HepG2 (cell line): ENCODE results near the gene SMAD6. TPM values are rescaled to one million over a fixed set of nuclear protein-coding genes. Genes with fewer than 3 reads are reported as not detected.
A peak's percentile ranks its signal among the peaks of the same experiment; 100 is the strongest.

ENCODE experiments used
- CREM ChIP-seq, 2 experiments: sonication (generic) in 1 of 2; formaldehyde crosslinking in 1 of 2; IDR thresholded peaks; 2 replicates each; pipeline versions ENCODE4 v1.4.0 to v1.6.1; 2016 to 2020; ENCODE audit warnings: antibody characterized with exemption in 1 of 2, mild to moderate bottlenecking in 1 of 2, missing genetic modification reagents in 1 of 2
- ELF3 ChIP-seq: IDR thresholded peaks from 2 replicates; pipeline ENCODE4 v1.6.1; 2016; ENCODE audit warnings: missing genetic modification reagents, missing compliant biosample characterization
- HCFC1 ChIP-seq: fragments of 150-350 bp; IDR thresholded peaks from 2 replicates; pipeline ENCODE4 v1.6.1; 2014; ENCODE audit warnings: low read depth, low read length
- HOXA5 ChIP-seq: sonication (generic); formaldehyde crosslinking; IDR thresholded peaks from 2 replicates; pipeline ENCODE4 v1.4.0; 2020; ENCODE audit warnings: missing genetic modification reagents
- MAFG ChIP-seq: sonication (generic); formaldehyde crosslinking; IDR thresholded peaks from 2 replicates; pipeline ENCODE4 v1.5.1; 2020; ENCODE audit warnings: mild to moderate bottlenecking, missing genetic modification reagents
- MAZ ChIP-seq, 2 experiments: sonication (generic) in 1 of 2; formaldehyde crosslinking in 1 of 2; IDR thresholded peaks; 2 replicates each; pipeline versions ENCODE4 v1.5.0 to v1.6.1; 2012 to 2020; ENCODE audit warnings: low read depth in 2 of 2, mild to moderate bottlenecking in 2 of 2, borderline replicate concordance in 1 of 2, improper control_type of control experiment in 1 of 2, low read length in 1 of 2, missing genetic modification reagents in 1 of 2, moderate library complexity in 1 of 2
- MBNL3 ChIP-seq: fragments of 250-450 bp; sonication (Bioruptor Pico); conservative IDR thresholded peaks from 2 replicates; pipeline ENCODE4 v1.8.0; 2022; ENCODE audit warnings: mild to moderate bottlenecking, inconsistent platforms
- MLLT10 ChIP-seq: sonication (generic); formaldehyde crosslinking; IDR thresholded peaks from 2 replicates; pipeline ENCODE4 v1.4.0; 2020; ENCODE audit warnings: missing genetic modification reagents
- MXI1 ChIP-seq: IDR thresholded peaks from 3 replicates; pipeline ENCODE4 v1.6.1; 2012; ENCODE audit warnings: low read depth, low read length, inconsistent platforms, borderline replicate concordance
- PHB2 ChIP-seq: fragments of 450-650 bp; IDR thresholded peaks from 2 replicates; pipeline ENCODE4 v1.6.1; 2018; ENCODE audit not compliant: partially characterized antibody
- TAF15 ChIP-seq: fragments of 200-400 bp; formaldehyde crosslinking; IDR thresholded peaks from one replicate; pipeline ENCODE4 v1.6.1; 2018; ENCODE audit warnings: mild to moderate bottlenecking, low read depth, low read length; ENCODE audit not compliant: poor library complexity, severe bottlenecking
- TEAD3 ChIP-seq: optimal IDR thresholded peaks from 2 replicates; pipeline ENCODE3; 2016; ENCODE audit warnings: borderline replicate concordance
- ZMYM2 ChIP-seq: sonication (generic); formaldehyde crosslinking; IDR thresholded peaks from 2 replicates; pipeline ENCODE4 v1.8.0; 2022; ENCODE audit warnings: mild to moderate bottlenecking, missing genetic modification reagents
- ZNF253 ChIP-seq: sonication (generic); formaldehyde crosslinking; IDR thresholded peaks from 2 replicates; pipeline ENCODE4 v1.8.0; 2022; ENCODE audit warnings: mild to moderate bottlenecking, missing genetic modification reagents, borderline replicate concordance
- ZNF383 ChIP-seq: sonication (generic); formaldehyde crosslinking; IDR thresholded peaks from 2 replicates; pipeline ENCODE4 v1.4.0; 2020; ENCODE audit warnings: missing genetic modification reagents, mild to moderate bottlenecking, borderline replicate concordance
- polyA plus RNA-seq, 8 experiments: library from polyadenylated mRNA; depleted of rRNA in 3 of 8; stranded (reverse) in 7 of 8; unstranded in 1 of 8; fragments of >200 nt; fragmentation: Illumina TruSeq in 4 of 8; extraction: Trizol in 4 of 8; gene quantifications; 2 replicates each; pipeline versions ENCODE4 v1.2.1 to v1.2.3, GENCODE V29; 2011 to 2016; ENCODE audit warnings: low read depth in 4 of 8, missing spikeins in 1 of 8, mixed read lengths in 1 of 8; ENCODE audit not compliant: insufficient read depth in 1 of 8
- total RNA-seq, 5 experiments: library from RNA; depleted of rRNA; stranded (reverse); fragments of >200 nt; fragmentation: Illumina TruSeq; extraction: Trizol; gene quantifications; 2 replicates each; pipeline ENCODE4 v1.2.3, GENCODE V29; 2016; ENCODE audit warnings: low read depth in 1 of 5
- TF ChIP-seq, protein P1 (sequence below): sonication (generic); formaldehyde crosslinking; conservative IDR thresholded peaks from 2 replicates; pipeline ENCODE4 v1.4.0; 2020; ENCODE audit warnings: missing genetic modification reagents
- TF ChIP-seq, protein P2 (sequence below): sonication (generic); formaldehyde crosslinking; IDR thresholded peaks from 2 replicates; pipeline ENCODE4 v1.8.1; 2023; ENCODE audit warnings: mild to moderate bottlenecking, missing genetic modification reagents, borderline replicate concordance
- TF ChIP-seq, protein P3 (sequence below): sonication (generic); formaldehyde crosslinking; IDR thresholded peaks from 2 replicates; pipeline ENCODE4 v1.8.1; 2023; ENCODE audit warnings: mild to moderate bottlenecking, moderate library complexity, missing genetic modification reagents
- TF ChIP-seq, protein P4 (sequence below): sonication (generic); formaldehyde crosslinking; IDR thresholded peaks from 2 replicates; pipeline ENCODE4 v1.5.0; 2020; ENCODE audit warnings: mild to moderate bottlenecking, missing genetic modification reagents, borderline replicate concordance
- TF ChIP-seq, protein P5 (sequence below), 2 experiments: IDR thresholded peaks; 2 replicates each; pipeline ENCODE4 v1.6.1; 2011 to 2012; ENCODE audit warnings: low read length in 2 of 2, borderline replicate concordance in 1 of 2, low read depth in 1 of 2, mild to moderate bottlenecking in 1 of 2, moderate library complexity in 1 of 2

Gene SMAD6
- total and polyA plus RNA-seq, 2 of the 13 experiments (the other 11 are each of a cell fraction or from before 2014, with no cell fraction given) = 3.3 to 4.4 TPM

DNA sequence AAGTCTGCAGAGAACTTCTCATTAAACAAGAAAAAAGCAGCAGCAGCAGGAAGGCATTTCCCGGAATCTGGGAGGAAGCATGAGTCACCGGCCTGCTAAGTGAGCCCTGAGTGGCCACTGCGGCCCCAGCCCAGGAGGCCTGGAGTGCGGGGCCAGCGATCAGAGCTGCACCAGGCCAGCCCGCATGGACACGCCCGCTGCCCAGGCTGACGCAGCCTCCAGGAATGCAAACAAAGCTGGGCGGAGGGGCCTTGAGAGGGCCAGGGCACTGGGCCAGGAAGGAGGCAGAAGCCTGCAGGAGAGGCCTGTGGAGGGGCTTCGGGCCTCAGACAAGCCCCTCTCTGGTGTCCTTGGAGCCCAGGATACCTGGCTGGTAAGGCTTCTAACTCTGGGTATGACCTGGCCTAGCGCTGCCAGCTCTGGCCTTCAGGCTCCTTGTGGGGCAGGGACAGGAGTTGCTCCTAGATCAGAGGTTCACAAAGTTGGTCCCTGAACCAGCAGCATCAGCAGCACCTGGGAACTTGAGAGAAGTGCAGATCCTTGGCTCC is 101.2 kb downstream of the SMAD6 start (continued):
- TF ChIP-seq, protein P1, sequence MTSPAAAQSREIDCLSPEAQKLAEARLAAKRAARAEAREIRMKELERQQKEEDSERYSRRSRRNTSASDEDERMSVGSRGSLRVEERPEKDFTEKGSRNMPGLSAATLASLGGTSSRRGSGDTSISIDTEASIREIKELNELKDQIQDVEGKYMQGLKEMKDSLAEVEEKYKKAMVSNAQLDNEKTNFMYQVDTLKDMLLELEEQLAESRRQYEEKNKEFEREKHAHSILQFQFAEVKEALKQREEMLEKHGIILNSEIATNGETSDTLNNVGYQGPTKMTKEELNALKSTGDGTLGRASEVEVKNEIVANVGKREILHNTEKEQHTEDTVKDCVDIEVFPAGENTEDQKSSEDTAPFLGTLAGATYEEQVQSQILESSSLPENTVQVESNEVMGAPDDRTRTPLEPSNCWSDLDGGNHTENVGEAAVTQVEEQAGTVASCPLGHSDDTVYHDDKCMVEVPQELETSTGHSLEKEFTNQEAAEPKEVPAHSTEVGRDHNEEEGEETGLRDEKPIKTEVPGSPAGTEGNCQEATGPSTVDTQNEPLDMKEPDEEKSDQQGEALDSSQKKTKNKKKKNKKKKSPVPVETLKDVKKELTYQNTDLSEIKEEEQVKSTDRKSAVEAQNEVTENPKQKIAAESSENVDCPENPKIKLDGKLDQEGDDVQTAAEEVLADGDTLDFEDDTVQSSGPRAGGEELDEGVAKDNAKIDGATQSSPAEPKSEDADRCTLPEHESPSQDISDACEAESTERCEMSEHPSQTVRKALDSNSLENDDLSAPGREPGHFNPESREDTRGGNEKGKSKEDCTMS (CRISPR knock-in tag) = no peak
- peak; percentile 90 for TF ChIP-seq ELF3 (CRISPR knock-in tag)
- no peak for TF ChIP-seq TAF15
- TF ChIP-seq MLLT10 (CRISPR knock-in tag) = no peak
- TF ChIP-seq PHB2 = no peak
- TF ChIP-seq HCFC1 = no peak
- TF ChIP-seq MAFG = no peak
- peak; percentile 78; the same call in 2 of the 3 replicates for TF ChIP-seq MXI1
- no peak for TF ChIP-seq ZNF253 (CRISPR knock-in tag)
- peak; percentile 43; the same call in 1 of the 2 replicates for TF ChIP-seq HOXA5
- no peak for TF ChIP-seq ZNF383 (CRISPR knock-in tag)
- TF ChIP-seq ZMYM2 = no peak
- peak; percentile 100 for TF ChIP-seq TEAD3 (CRISPR knock-in tag)
- TF ChIP-seq, protein P2, sequence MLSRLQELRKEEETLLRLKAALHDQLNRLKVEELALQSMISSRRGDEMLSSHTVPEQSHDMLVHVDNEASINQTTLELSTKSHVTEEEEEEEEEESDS = no peak
- TF ChIP-seq, protein P3, sequence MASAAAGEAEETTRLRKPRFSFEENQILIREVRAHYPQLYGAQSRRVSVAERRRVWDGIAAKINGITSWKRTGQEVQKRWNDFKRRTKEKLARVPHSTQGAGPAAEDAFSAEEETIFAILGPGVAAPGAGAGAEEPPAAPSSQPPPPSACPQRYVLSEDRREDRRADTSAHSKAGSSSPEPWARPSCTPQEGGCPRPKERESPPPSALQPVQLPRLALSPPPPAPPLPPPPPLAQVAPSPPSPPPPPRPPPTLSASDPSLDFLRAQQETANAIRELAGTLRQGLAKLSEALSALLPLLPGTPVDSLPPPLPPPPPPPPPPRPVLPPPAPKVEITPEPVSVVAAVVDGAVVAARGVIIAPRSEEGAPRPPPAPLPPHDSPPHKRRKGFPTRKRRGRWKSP (CRISPR knock-in tag) = 0 out of 2 replicates have a peak, but pooled peaks have one; percentile 55
- TF ChIP-seq, protein P4, sequence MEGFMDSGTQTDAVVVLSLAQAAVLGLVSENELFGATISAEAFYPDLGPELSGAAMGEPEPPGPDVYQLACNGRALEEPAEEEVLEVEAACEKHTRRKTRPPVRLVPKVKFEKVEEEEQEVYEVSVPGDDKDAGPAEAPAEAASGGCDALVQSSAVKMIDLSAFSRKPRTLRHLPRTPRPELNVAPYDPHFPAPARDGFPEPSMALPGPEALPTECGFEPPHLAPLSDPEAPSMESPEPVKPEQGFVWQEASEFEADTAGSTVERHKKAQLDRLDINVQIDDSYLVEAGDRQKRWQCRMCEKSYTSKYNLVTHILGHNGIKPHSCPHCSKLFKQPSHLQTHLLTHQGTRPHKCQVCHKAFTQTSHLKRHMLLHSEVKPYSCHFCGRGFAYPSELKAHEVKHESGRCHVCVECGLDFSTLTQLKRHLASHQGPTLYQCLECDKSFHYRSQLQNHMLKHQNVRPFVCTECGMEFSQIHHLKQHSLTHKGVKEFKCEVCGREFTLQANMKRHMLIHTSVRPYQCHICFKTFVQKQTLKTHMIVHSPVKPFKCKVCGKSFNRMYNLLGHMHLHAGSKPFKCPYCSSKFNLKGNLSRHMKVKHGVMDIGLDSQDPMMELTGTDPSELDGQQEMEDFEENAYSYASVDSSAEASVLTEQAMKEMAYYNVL (CRISPR knock-in tag) = no peak
- TF ChIP-seq MBNL3 = no peak
- TF ChIP-seq MAZ (IDR thresholded peaks at IDR 0.05; ENCODE audit: borderline replicate concordance, low read depth, low read length) = peak; percentile 36; the same call in 1 of the 2 replicates
- TF ChIP-seq MAZ (CRISPR knock-in tag; IDR thresholded peaks at IDR 0.05; ENCODE audit: low read depth) = peak; percentile 41; the same call in 1 of the 2 replicates
- no peak for TF ChIP-seq CREM (IDR thresholded peaks at IDR 0.05)
- no peak for TF ChIP-seq CREM (CRISPR knock-in tag; IDR thresholded peaks at IDR 0.05)
- TF ChIP-seq, protein P5, sequence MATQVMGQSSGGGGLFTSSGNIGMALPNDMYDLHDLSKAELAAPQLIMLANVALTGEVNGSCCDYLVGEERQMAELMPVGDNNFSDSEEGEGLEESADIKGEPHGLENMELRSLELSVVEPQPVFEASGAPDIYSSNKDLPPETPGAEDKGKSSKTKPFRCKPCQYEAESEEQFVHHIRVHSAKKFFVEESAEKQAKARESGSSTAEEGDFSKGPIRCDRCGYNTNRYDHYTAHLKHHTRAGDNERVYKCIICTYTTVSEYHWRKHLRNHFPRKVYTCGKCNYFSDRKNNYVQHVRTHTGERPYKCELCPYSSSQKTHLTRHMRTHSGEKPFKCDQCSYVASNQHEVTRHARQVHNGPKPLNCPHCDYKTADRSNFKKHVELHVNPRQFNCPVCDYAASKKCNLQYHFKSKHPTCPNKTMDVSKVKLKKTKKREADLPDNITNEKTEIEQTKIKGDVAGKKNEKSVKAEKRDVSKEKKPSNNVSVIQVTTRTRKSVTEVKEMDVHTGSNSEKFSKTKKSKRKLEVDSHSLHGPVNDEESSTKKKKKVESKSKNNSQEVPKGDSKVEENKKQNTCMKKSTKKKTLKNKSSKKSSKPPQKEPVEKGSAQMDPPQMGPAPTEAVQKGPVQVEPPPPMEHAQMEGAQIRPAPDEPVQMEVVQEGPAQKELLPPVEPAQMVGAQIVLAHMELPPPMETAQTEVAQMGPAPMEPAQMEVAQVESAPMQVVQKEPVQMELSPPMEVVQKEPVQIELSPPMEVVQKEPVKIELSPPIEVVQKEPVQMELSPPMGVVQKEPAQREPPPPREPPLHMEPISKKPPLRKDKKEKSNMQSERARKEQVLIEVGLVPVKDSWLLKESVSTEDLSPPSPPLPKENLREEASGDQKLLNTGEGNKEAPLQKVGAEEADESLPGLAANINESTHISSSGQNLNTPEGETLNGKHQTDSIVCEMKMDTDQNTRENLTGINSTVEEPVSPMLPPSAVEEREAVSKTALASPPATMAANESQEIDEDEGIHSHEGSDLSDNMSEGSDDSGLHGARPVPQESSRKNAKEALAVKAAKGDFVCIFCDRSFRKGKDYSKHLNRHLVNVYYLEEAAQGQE (IDR thresholded peaks at IDR 0.05; ENCODE audit: borderline replicate concordance in 1 of 2, low read depth in 1 of 2, low read length in 2 of 2) = no peak
